ENCODE results near the gene CTXN2. TPM values are rescaled to one million over a fixed set of nuclear protein-coding genes. Genes with fewer than 3 reads are reported as not detected.

Gene CTXN2
- total and polyA plus RNA-seq, 2 experiments from 2014 or later, result 0.10 TPM; not detected in 1

DNA sequence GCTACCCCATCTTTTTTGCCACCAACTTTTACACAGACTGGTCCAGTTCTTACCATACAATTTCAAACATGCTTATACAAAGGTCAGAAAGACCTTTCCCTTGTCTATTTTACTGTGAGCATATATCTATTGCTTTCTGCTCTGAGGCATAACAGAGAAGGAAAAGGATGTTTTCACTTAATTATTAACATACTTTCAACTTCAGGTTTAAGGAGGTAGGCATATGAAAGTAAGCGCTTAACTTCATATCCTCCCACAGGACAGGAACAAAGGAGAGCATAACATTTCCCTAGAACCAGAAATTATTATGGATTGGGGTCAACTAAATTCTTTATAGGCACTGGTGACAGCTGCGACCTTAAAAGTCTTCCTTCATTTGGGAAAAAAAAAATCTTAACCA, 14.5 kb upstream of the CTXN2 start (continued):
- TF ChIP-seq, protein P1, sequence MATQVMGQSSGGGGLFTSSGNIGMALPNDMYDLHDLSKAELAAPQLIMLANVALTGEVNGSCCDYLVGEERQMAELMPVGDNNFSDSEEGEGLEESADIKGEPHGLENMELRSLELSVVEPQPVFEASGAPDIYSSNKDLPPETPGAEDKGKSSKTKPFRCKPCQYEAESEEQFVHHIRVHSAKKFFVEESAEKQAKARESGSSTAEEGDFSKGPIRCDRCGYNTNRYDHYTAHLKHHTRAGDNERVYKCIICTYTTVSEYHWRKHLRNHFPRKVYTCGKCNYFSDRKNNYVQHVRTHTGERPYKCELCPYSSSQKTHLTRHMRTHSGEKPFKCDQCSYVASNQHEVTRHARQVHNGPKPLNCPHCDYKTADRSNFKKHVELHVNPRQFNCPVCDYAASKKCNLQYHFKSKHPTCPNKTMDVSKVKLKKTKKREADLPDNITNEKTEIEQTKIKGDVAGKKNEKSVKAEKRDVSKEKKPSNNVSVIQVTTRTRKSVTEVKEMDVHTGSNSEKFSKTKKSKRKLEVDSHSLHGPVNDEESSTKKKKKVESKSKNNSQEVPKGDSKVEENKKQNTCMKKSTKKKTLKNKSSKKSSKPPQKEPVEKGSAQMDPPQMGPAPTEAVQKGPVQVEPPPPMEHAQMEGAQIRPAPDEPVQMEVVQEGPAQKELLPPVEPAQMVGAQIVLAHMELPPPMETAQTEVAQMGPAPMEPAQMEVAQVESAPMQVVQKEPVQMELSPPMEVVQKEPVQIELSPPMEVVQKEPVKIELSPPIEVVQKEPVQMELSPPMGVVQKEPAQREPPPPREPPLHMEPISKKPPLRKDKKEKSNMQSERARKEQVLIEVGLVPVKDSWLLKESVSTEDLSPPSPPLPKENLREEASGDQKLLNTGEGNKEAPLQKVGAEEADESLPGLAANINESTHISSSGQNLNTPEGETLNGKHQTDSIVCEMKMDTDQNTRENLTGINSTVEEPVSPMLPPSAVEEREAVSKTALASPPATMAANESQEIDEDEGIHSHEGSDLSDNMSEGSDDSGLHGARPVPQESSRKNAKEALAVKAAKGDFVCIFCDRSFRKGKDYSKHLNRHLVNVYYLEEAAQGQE (IDR thresholded peaks at IDR 0.05; ENCODE audit: unreplicated experiment), result no peak
- TF ChIP-seq JUNB (IDR thresholded peaks at IDR 0.05; ENCODE audit: unreplicated experiment), result no peak
- TF ChIP-seq POLR2AphosphoS5 (IDR thresholded peaks at IDR 0.05; ENCODE audit: low read depth), result no peak
- no peak for TF ChIP-seq ZNF331 (CRISPR knock-in tag; IDR thresholded peaks at IDR 0.05; ENCODE audit: low read depth)
- TF ChIP-seq, protein P2, sequence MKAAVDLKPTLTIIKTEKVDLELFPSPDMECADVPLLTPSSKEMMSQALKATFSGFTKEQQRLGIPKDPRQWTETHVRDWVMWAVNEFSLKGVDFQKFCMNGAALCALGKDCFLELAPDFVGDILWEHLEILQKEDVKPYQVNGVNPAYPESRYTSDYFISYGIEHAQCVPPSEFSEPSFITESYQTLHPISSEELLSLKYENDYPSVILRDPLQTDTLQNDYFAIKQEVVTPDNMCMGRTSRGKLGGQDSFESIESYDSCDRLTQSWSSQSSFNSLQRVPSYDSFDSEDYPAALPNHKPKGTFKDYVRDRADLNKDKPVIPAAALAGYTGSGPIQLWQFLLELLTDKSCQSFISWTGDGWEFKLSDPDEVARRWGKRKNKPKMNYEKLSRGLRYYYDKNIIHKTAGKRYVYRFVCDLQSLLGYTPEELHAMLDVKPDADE (IDR thresholded peaks at IDR 0.05), result no peak

DNA sequence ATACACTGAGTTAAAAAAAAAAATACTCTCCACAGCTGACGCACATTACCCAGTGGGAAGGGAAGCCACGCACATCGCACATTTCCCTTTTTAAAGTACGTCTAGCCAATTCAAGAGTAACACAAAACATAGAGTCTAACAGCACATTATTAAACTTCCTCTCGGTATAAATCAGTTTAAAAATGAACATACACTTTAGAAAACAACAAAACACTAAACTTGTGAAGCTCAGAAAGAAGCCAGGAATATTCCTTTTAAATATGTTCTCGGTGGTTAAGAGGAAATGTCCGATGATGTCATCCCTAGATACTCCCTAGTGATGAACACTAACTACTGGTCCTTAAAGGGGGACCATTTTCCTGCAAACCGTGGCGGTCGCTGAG, 14.1 kb upstream of the CTXN2 start:
- H3K36me3 ChIP-seq (ENCODE audit: insufficient read depth), result no peaks in the 10 kb centered on the region
- peaks cover 2% of the 10 kb centered on the region for H3K27me3 Mint-ChIP-seq (ENCODE audit: insufficient read depth, low read depth, poor library complexity)
- H3K27ac Mint-ChIP-seq, result peak overlapping the region; percentile 97
- no peaks in the 10 kb centered on the region for H3K36me3 Mint-ChIP-seq (ENCODE audit: low read depth)
- H4K20me1 ChIP-seq (replicated peaks; ENCODE audit: insufficient read depth), result 0 out of 2 replicates have a peak, but pooled peaks cover 8% of the 10 kb centered on the region
- no peaks in the 10 kb centered on the region for H3K27me3 ChIP-seq (ENCODE audit: insufficient read depth)
- peaks cover 50% of the 10 kb centered on the region for H3K4me1 Mint-ChIP-seq
- peak; percentile 38; the same call in 2 of the 3 replicates for ATAC-seq
- H3K9me3 Mint-ChIP-seq, result no peaks in the 10 kb centered on the region
- no peak overlapping the region for H2AFZ ChIP-seq
- peak overlapping the region; percentile 63 for H3K4me3 ChIP-seq
- H3K4me2 ChIP-seq, result peak overlapping the region; percentile 75
- H3K79me2 ChIP-seq (replicated peaks; ENCODE audit: insufficient read depth), result peaks cover 52% of the 10 kb centered on the region
- H3K4me3 Mint-ChIP-seq, result peak overlapping the region; percentile 92
- peak; percentile 51 for DNase-seq (ENCODE audit: low spot score)
- H3K27ac ChIP-seq (ENCODE audit: low read depth), result peak overlapping the region; percentile 84; the same call in 1 of the 2 replicates
- no peaks in the 10 kb centered on the region for H3K9me2 ChIP-seq (ENCODE audit: insufficient read depth)
- H3F3A ChIP-seq (replicated peaks; ENCODE audit: low read depth), result no peaks in the 10 kb centered on the region
- peaks cover 27% of the 10 kb centered on the region for H3K4me1 ChIP-seq (ENCODE audit: insufficient read depth)
- TF ChIP-seq POLR2AphosphoS5 (IDR thresholded peaks at IDR 0.05; ENCODE audit: low read depth) (no peak), NANOG (IDR thresholded peaks at IDR 0.05; ENCODE audit: borderline replicate concordance) (no peak), EZH2 (IDR thresholded peaks at IDR 0.05; ENCODE audit: low read depth, unreplicated experiment) (no peak), CREB1 (CRISPR knock-in tag; IDR thresholded peaks at IDR 0.05; ENCODE audit: low read depth) (no peak), JUNB (IDR thresholded peaks at IDR 0.05; ENCODE audit: unreplicated experiment) (no peak), ZNF114 (CRISPR knock-in tag; IDR thresholded peaks at IDR 0.05) (no peak), ZNF331 (CRISPR knock-in tag; IDR thresholded peaks at IDR 0.05; ENCODE audit: low read depth) (no peak), EZH2phosphoT487 (IDR thresholded peaks at IDR 0.05; ENCODE audit: unreplicated experiment) (no peak)
- TF ChIP-seq, protein P2 (IDR thresholded peaks at IDR 0.05), result no peak
- TF ChIP-seq, protein P1 (IDR thresholded peaks at IDR 0.05; ENCODE audit: unreplicated experiment), result no peak
- TF ChIP-seq, protein P3, sequence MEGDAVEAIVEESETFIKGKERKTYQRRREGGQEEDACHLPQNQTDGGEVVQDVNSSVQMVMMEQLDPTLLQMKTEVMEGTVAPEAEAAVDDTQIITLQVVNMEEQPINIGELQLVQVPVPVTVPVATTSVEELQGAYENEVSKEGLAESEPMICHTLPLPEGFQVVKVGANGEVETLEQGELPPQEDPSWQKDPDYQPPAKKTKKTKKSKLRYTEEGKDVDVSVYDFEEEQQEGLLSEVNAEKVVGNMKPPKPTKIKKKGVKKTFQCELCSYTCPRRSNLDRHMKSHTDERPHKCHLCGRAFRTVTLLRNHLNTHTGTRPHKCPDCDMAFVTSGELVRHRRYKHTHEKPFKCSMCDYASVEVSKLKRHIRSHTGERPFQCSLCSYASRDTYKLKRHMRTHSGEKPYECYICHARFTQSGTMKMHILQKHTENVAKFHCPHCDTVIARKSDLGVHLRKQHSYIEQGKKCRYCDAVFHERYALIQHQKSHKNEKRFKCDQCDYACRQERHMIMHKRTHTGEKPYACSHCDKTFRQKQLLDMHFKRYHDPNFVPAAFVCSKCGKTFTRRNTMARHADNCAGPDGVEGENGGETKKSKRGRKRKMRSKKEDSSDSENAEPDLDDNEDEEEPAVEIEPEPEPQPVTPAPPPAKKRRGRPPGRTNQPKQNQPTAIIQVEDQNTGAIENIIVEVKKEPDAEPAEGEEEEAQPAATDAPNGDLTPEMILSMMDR (conservative IDR thresholded peaks at IDR 0.05; ENCODE audit: low read depth in 2 of 2), result no peak

All from GM23338 (cell line).